Spleen (tissue), 7 donors: ENCODE results near the gene BCL6.

Experiments used
- POLR2A ChIP-seq, 3 donors: fragments of 450-650 bp; IDR thresholded peaks; one replicate each; pipeline ENCODE4 v1.5.1; 2017; ENCODE audit warnings: antibody characterized with exemption in 3 of 3, mild to moderate bottlenecking in 1 of 3
- TF ChIP-seq, protein P1 (sequence below), 11 experiments: fragments of 200-600 bp in 7 of 11; fragments of 450-650 bp in 4 of 11; sonication (generic) in 4 of 11; IDR thresholded peaks in 8 of 11; conservative IDR thresholded peaks in 3 of 11; 1 replicate in 7 of 11; 2 replicates in 4 of 11; pipeline versions ENCODE4 v1.4.0 to v1.8.0; 2016 to 2021; ENCODE audit warnings: antibody characterized with exemption in 11 of 11, inconsistent platforms in 4 of 11, mild to moderate bottlenecking in 1 of 11
- donor health status: DM: no; HTN: no; CAD: no; lungs with moderate emphysema.
- donor health status: DM: no; HTN: no; CAD: no.
- donor health status: DM: no; HTN: no; CAD: no.

DNA sequence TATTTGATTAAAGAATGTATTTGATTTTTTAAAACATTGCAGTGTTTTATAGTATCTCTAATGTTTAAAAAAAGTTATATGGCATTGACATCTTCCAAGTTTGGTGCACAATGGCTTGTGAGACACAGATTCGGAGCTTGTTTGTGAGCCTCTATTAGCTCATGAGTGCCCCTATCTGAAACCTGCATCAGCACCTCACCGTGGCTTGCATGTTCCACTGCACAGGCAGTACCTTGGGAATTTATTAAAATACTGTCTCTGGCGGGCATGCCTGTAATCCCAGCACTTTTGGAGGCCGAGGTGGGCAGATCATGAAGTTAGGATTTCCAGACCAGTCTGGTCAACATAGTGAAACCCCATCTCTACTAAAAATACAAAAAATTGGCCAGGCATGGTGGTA, 36.1 kb downstream of the BCL6 start:
- TF ChIP-seq POLR2A (IDR thresholded peaks at IDR 0.05) = no peak
- TF ChIP-seq, protein P1, sequence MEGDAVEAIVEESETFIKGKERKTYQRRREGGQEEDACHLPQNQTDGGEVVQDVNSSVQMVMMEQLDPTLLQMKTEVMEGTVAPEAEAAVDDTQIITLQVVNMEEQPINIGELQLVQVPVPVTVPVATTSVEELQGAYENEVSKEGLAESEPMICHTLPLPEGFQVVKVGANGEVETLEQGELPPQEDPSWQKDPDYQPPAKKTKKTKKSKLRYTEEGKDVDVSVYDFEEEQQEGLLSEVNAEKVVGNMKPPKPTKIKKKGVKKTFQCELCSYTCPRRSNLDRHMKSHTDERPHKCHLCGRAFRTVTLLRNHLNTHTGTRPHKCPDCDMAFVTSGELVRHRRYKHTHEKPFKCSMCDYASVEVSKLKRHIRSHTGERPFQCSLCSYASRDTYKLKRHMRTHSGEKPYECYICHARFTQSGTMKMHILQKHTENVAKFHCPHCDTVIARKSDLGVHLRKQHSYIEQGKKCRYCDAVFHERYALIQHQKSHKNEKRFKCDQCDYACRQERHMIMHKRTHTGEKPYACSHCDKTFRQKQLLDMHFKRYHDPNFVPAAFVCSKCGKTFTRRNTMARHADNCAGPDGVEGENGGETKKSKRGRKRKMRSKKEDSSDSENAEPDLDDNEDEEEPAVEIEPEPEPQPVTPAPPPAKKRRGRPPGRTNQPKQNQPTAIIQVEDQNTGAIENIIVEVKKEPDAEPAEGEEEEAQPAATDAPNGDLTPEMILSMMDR (IDR thresholded peaks at IDR 0.05 in 8 of 11, conservative IDR thresholded peaks at IDR 0.05 in 3 of 11) = no peak
